Heart right ventricle (tissue), 16 donors: ENCODE data around the gene AMER2. TPM values are rescaled to one million over a fixed set of nuclear protein-coding genes. Genes with fewer than 3 reads are reported as not detected.

Experiments
- ATAC-seq, 8 donors: fragments of 200-7000 bp; cut with Tn5 transposase; one replicate each; pipeline ENCODE4 v1.9.1; 2020; ENCODE audit warnings: mild to moderate bottlenecking in 8 of 8, moderate library complexity in 8 of 8, moderate number of reproducible peaks in 1 of 8
- DNase-seq, 2 donors: peaks; one replicate each; pipeline ENCODE4 v3.0.0-alpha.2; 2020
- H3K27ac ChIP-seq, 10 donors: fragments of 200-600 bp; sonication (generic) in 2 of 10; one replicate each; pipeline versions ENCODE4 v1.5.0 to v1.8.0; 2020 to 2022; ENCODE audit warnings: mild to moderate bottlenecking in 3 of 10
- H3K27me3 ChIP-seq, 7 donors: fragments of 200-600 bp; one replicate each; pipeline ENCODE4 v1.8.0; 2021 to 2022; ENCODE audit warnings: mild to moderate bottlenecking in 2 of 7
- H3K36me3 ChIP-seq, 9 donors: fragments of 200-600 bp; sonication (generic) in 1 of 9; one replicate each; pipeline versions ENCODE4 v1.5.0 to v1.8.0; 2020 to 2022; ENCODE audit warnings: mild to moderate bottlenecking in 2 of 9
- H3K4me1 ChIP-seq, 9 donors: fragments of 200-600 bp; sonication (generic) in 1 of 9; one replicate each; pipeline versions ENCODE4 v1.5.0 to v1.8.0; 2020 to 2022; ENCODE audit warnings: mild to moderate bottlenecking in 4 of 9
- H3K4me3 ChIP-seq, 10 donors: fragments of 200-600 bp; sonication (generic) in 2 of 10; one replicate each; pipeline versions ENCODE4 v1.5.0 to v1.8.0; 2020 to 2022; ENCODE audit warnings: mild to moderate bottlenecking in 7 of 10, moderate library complexity in 2 of 10
- H3K9me3 ChIP-seq, 11 donors: fragments of 200-600 bp in 10 of 11; sonication (generic) in 2 of 11; one replicate each; pipeline versions ENCODE4 v1.5.0 to v1.8.0; 2013 to 2022; ENCODE audit warnings: mild to moderate bottlenecking in 2 of 11, control low read depth in 1 of 11, moderate library complexity in 1 of 11
- CTCF ChIP-seq, 9 donors: fragments of 200-600 bp; sonication (generic) in 2 of 9; IDR thresholded peaks; one replicate each; pipeline versions ENCODE4 v1.5.0 to v1.8.0; 2021 to 2022; ENCODE audit warnings: antibody characterized with exemption in 9 of 9, mild to moderate bottlenecking in 5 of 9, moderate library complexity in 1 of 9
- WGBS, 2 donors: extraction: QIAGEN DNeasy Blood & Tissue Kit; methylation state at CpG; one replicate each; pipeline ENCODE4 v1.1.7; 2013; ENCODE audit warnings: inconsistent platforms in 1 of 2; 5-methylcytosine and 5-hydroxymethylcytosine counted together
- intact Hi-C, 10 donors: fragments of 100-400 bp; cut with DNase I; formaldehyde crosslinking; loops; one replicate each; pipeline versions ENCODE4 v1.11.1 to v1.14.2; 2022
- polyA plus RNA-seq, 2 donors: library from polyadenylated mRNA; stranded (reverse); fragments of 200-250 nt; gene quantifications; one replicate each; pipeline ENCODE4 v1.2.3, GENCODE V29; 2013
- total RNA-seq, 10 donors: library from RNA; stranded (reverse); fragmentation: NEBNext Ultra II Directional in 3 of 10; extraction: Animal tissue kit (Norgen Biotek cat#: 25700) in 3 of 10; gene quantifications; one replicate each; pipeline versions ENCODE4 v1.2.1 to v1.2.4, GENCODE V29; 2021 to 2023
- donor health status: Arrhythmogenic right ventricular cardiomyopathy.
- donor health status: ischemic (EF 13 %, LVEDD 7.1; RV severe dilation, severe dysfunction).
- donor health status: healthy with polysubstance abuse.
- donor health status: DM: no; HTN: yes; CAD: no.
- donor health status: DM: no; HTN: no; CAD: no.
- donor health status: ischemic (EF 25% LVEDD 6.9; RV normal size, moderate dysfunction).
- donor health status: ischemic (EF 25% LVEDD 5.7; RV mildly dilated, moderate dysfunction).
- donor health status: healthy.
- donor health status: DM: yes; HTN: yes; CAD: no.
- donor health status: Ischemic cardiomyopathy.
- donor health status: ischemic (EF 35%, LVEDD 5.7; RV mildly dilated, moderate dysfunction).
- donor health status: nonischemic (EF 11% LVEDD 7.7; RV severe dilation, severe dysfunction).
- donor health status: DM: yes; HTN: yes; CAD: no.
- donor health status: PGD.
- donor health status: ischemic (EF 29% LVEDD 5.4; RV normal size, mild dysfunction).
- donor health status: nonischemic (EF 23%, LVEDD 6.1; RV moderate dilation, normal function).

Gene AMER2
- total and polyA plus RNA-seq, 12 donors: not detected

GRCh38 chr13:25204863-25205262, 32.8 kb upstream of the AMER2 start:
- no peaks in the 10 kb centered on the region for H3K9me3 ChIP-seq
- no peak overlapping the region for H3K27ac ChIP-seq
- WGBS, 2 donors: 74 to 87% methylated on average over 4 of the region's 4 CpGs
- no peak overlapping the region for H3K4me3 ChIP-seq
- intact Hi-C loops: no loop called here
- TF ChIP-seq CTCF (IDR thresholded peaks at IDR 0.05): no peak
- ATAC-seq: no peak
- no peak for DNase-seq
- H3K36me3 ChIP-seq: no peaks in the 10 kb centered on the region
- no peaks in the 10 kb centered on the region for H3K4me1 ChIP-seq
- peaks cover 0 to 21% (median 9%) of the 10 kb centered on the region in 7 donors for H3K27me3 ChIP-seq

- Histone ChIP-seq H3K9me3 (no peaks in the 10 kb centered on the region), H3K36me3 (no peaks in the 10 kb centered on the region), H3K27me3 (peaks cover 0 to 23% (median 9%) of the 10 kb centered on the region in 7 donors), H3K27ac (no peak overlapping the region), H3K4me3 (no peak overlapping the region), H3K4me1 (no peaks in the 10 kb centered on the region)
- WGBS, 2 donors: 36 to 40% methylated on average over 17 of the region's 17 CpGs
- DNase-seq (no peak), ATAC-seq (no peak)
- no peak for TF ChIP-seq CTCF (IDR thresholded peaks at IDR 0.05)
- intact Hi-C loops: no loop called here
Observed at GRCh38 chr13:25203127-25203740, 31.1 kb upstream of the AMER2 start.

GRCh38 chr13:25200783-25201182, 28.7 kb upstream of the AMER2 start:
- no peak overlapping the region for H3K4me3 ChIP-seq
- TF ChIP-seq CTCF (IDR thresholded peaks at IDR 0.05): no peak
- no peak overlapping the region for H3K27ac ChIP-seq
- ATAC-seq (no peak), DNase-seq (no peak)
- H3K27me3 ChIP-seq: peaks cover 0 to 23% (median 9%) of the 10 kb centered on the region in 7 donors
- intact Hi-C loops: no loop called here
- no peaks in the 10 kb centered on the region for H3K4me1 ChIP-seq
- no peaks in the 10 kb centered on the region for H3K36me3 ChIP-seq
- WGBS, 2 donors: 40 to 44% methylated on average over 4 of the region's 4 CpGs
- H3K9me3 ChIP-seq: no peaks in the 10 kb centered on the region

GRCh38 chr13:25198647-25199046, 26.6 kb upstream of the AMER2 start:
- Histone ChIP-seq H3K36me3 (no peaks in the 10 kb centered on the region), H3K4me1 (no peaks in the 10 kb centered on the region), H3K27ac (no peak overlapping the region), H3K4me3 (no peak overlapping the region), H3K9me3 (peaks cover 0 to 5% (median 0%) of the 10 kb centered on the region in 11 donors), H3K27me3 (peaks cover 0 to 27% (median 9%) of the 10 kb centered on the region in 7 donors)
- no peak for ATAC-seq
- TF ChIP-seq CTCF (IDR thresholded peaks at IDR 0.05): no peak
- DNase-seq: no peak
- intact Hi-C loops: no loop called here
- WGBS, 2 donors: 79 to 84% methylated on average over 5 of the region's 5 CpGs
